HG03045 (cell line): ENCODE measurements around the gene GOSR2.
"Not testable (repeated sequence)": the region's sequence is repeated elsewhere in the genome, so short reads cannot be mapped to it uniquely, and the experiment has no call there.

Source experiments
- ATAC-seq: cut with Tn5 transposase; IDR thresholded peaks from one replicate; pipeline ENCODE4 v1.9.1; 2021; ENCODE audit warnings: mild to moderate bottlenecking, moderate library complexity; ENCODE audit not compliant: unreplicated experiment

GOSR2 gene

DNA sequence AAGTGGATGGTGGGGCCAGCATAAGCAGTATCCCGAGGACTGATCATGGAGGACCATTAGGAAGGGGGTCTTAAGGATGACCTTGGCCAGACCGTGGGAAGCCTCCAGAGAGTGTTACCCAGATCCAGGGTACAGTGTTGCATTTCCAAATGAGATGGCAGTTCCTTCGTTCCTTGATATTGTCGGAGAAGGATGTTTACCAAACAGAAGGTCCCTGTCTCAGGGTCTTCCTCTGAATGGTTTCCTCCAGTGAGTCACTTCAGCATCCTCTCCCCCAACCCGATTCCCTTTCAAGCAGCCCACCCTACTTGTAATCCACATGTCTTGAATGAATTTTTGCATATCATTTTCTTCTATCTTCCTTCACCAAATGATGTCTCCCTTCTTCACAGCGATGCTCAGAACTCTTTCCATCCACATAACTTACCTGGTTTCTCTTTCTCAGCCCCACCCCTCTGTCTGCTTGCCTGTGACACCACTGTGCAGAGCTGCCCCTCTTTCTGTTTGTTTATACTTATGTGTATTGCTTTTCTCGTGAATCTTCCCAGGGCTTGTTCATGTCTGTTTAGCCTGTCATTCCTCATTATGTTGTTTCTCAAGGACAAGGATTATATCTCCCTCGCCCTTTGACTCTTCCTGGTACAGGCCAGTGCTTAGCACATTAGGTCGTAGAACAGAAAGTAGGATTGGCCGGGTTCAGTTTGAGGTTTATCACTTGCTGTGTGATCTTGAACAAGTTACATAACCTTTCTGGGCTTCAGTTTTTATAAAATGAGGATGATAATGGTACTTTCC, 5.7 kb downstream of the GOSR2 start:
- ATAC-seq = no peak

DNA sequence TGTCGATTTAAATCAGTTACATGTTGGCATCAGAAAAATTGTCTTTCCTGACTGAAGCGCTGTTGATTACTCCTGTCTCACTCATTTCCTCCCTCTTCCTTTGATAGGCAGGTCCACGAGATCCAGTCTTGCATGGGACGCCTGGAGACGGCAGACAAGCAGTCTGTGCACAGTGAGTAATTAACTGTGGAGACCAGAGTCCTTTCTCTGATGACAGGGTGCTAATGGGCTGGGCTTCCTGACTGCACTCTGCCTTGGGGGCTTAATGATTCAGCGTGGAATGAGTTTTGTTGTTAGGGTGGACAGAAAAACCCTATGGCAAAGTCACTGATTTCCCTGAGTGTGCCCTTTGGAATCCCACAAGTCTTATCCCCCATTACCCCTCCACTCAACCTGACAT, 6.5 kb downstream of the GOSR2 start:
- no peak for ATAC-seq

DNA sequence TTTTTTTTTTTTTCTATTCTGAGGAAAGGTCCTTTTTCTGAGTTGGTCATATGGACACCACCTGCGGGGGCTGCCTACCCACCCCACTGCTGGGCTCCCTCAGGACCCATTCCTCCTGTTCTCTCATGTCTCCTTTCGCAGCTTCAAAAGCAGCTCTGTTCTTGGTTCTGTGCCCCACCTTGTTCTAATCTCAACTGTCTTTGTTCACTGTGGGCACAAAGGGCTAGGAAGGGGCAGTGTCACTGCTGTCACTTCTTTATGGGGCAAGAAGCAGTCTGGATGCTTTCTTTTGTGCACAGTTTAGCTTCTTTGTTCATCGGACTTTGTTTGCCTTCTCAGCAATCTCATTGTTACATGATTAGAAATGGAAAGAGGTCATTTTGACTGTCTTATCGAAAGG, 7.1 kb downstream of the GOSR2 start:
- no peak for ATAC-seq

DNA sequence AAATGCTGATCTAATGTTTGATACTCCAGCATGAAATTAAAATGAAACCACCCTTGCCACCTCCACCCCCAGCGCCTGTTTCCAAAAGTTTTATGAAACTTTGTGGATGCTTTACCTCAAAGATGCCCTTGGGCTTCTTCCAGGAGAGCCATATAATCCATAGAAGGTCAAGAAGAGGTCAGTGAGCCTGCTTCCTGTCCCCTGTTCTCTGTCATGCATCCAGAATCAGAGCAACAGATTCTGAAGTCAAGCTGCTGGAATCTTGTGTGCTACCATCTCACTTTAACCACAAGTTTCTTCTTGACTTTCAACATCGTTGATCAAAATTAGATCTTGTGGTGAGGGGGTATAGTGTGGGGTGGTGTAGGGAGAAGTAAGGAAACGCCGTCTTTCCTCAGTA, 8.6 kb downstream of the GOSR2 start:
- no peak for ATAC-seq

DNA sequence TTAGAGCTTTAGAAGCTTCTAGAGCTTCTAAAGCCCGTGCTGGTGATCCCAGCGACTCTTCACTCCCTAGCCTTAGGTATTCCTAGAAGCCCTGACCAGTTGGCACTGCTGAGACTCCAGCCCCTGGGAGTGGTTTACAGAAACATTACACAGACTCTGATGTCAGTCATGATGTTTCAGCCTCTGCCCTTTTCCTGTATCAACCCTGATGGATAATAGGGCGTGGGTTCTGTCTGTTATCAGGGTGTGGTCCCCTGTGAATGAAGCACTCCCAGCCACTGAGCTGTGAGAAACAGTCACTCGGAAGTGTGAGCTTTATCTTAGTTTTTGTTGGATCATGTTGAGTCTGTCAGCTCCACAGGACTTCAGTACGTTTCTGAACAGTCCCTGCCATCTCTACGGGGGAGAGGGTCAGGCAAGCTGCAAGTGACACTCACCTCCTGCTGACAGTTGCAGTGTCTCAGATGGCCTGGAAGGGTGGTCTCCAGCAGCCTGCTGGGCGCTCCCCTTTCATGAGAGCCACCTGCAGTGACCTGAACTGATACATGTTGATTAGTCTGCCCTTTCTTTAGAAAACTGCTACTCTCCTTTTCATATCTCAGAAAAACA, 12.8 kb downstream of the GOSR2 start:
- ATAC-seq = no peak

DNA sequence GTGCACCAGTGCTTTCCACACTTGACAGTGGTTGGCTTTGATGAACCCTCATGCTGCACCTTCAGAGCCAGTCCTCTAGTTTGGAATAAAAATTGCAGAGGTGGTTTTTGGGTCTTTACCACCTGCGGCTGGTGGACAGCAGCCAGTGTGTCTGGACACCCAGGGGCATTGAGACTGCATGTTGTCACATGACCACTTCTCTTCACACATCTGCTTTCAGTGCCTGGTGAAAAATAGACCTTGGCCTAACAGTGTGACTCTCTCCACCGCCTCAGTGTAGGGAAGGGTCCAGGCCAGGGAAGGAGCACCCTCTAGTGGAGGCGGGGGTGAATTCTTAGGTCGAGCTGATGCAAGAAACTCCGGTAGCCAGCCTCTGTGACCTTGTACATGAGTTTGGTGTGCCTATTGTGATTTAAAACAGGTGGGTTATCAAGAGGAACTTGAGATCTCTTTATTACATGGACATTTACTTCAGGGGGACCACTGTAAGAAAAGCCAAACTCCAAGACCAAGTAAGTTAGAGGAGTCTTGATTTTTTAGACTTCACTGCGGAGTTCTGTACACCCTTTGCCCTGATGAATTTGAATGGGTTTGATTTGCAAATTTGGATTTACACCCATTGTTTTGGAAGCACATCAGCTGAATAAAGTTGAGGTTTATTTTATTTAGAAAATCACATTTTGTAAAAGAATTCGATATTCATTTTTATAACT, 17.9 kb downstream of the GOSR2 start:
- no peak for ATAC-seq

DNA sequence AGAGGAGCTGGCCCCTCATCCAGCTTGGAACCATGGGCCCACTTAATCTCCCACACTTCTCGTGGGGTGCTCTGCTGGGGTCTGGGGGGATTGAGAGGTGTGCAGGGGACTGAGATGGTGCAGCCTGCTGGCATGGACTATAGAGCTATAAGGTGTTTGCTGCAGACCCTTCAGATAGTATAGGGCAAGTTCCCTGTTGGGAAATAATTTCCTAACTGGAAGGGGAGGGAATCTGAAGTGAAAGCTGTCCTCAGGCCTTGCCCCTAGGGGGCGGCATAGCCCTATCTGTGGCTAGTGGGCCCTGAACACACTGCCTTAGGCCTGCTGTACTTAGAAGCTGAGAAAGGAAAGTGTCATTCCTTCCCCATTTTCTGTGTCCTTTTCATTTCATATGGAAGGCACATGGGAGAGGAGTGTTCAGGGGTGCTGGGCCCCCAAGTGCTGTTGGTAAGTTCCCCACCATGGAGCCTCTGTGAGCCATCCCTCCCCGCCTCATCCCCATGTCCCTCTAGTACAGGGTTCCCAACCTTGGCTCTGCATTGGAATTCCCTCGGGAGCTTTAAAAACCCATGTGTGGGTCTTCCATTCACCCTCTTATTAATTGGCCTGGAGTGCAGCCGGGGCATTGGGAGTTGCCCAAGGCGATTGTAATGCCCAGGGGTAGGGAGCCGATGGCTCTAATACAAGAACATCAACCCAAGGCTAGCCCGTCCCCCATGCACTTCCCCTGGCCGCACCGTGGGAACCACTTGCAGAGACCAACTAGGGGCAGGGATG, 19.7 kb downstream of the GOSR2 start:
- ATAC-seq = no peak

DNA sequence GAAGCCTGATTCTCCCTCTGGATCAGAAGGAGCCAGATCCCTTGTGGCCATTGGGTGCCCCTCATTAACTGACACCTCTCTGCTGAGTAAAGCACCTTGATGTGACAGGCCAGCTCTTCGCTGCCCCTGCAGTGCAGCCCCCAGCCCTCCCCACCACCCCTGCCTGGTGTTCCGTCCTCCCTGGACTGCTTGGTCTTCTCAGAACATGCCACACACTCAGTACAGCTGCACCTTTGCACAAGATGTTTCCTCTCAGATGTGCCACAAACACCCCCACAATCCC, 20.2 kb downstream of the GOSR2 start:
- ATAC-seq = no peak

DNA sequence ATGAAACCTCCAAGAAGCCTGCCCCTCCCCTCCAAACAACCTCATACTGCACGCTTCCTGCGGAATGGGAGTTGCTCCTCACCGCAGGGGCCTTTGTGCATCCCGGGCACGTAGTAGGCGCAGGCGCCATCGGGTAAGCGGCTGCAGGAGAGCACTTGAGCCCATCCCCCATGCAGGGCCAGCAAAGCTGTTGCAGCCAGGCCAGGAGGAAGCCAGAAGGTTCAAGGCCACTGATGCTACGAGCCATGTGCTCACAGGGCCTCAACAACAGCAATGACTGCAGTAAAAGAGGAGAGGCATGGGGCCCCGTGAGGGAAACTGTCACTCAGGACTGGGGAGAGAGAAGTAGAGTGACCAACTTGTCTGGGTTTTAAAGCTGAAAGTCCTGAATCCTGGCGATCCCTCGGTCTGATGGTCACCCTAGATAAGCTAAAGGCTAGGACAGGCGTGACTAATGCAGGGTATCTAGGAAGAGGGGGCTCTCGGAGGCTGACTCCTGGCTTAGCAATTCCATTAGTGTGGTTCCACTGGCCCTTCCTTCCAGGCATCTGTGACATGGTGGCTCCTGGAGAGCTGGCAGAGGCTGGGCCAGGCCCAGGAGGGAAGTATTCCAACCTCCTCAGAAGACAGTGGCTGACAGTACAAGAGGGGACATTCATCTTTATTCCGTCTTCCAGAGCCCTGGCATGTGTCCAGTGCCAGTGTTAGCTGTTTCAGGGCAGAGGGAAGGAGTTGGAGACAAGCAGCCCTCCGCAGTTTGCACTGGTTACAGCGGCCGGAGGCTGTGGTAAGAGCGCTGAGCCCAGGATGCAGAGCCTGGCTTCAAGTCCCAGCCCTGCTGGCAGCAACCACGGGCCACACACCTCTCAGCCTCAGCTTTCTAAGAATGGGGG, 20.8 kb downstream of the GOSR2 start:
- ATAC-seq = no peak

DNA sequence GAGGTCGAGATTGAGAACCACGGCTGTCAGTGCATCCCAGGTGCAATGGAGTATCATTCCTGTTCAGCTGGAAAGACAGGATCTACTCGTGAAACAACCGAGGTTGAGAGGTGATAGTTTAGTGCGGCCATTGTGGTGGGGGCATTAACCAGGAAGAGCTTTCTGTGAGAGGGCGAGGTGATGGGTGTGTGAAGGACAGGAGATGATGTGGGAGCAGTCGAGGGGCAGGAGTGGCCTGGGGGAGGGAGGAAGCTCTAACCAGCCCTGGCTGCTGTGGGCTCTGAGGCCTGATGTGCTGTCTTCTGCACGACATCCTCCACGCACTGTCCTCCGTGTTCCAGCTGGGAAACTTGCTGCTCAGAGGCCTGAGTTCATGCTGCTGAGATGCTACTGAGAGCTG, 22.0 kb downstream of the GOSR2 start:
- ATAC-seq = no peak

DNA sequence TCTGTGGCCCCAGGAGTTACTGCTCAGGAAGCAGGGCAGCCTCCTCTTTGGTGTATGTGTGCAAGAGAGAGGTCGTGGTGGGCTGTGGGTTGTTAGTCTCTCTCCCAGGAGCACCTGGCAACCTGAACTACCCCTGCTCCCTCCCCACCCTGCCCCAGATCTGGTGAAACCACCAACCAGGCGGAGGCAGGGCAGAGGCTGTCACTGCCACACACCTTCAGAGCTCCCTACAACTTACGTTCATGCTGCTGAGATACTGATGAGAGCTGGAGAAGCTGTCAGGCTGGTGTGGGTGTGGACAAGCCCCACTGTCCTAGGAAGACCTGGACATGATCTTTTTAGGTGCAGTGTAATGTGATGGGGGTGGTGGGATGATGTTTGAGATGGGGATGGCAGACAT, 24.3 kb downstream of the GOSR2 start:
- no peak for ATAC-seq

DNA sequence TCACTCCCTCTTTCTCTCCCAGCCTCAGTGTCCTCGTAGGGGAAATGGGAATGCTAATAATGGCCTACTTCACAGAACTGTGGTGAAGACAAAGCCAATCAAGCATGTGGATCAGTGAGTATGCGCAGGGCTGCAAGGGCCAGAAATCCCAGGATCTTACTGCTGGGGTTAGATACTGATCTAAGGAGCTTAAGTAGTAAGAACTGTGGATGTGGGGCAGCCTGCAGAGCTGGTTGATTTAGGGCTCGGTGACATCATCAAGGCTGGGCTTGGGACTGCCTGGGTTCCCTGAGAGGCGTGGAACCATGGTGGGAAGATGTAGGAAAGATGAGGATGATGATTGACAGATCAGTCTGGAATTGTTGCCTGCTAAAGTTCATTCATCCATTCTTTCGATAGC, 25.6 kb downstream of the GOSR2 start:
- no peak for ATAC-seq

DNA sequence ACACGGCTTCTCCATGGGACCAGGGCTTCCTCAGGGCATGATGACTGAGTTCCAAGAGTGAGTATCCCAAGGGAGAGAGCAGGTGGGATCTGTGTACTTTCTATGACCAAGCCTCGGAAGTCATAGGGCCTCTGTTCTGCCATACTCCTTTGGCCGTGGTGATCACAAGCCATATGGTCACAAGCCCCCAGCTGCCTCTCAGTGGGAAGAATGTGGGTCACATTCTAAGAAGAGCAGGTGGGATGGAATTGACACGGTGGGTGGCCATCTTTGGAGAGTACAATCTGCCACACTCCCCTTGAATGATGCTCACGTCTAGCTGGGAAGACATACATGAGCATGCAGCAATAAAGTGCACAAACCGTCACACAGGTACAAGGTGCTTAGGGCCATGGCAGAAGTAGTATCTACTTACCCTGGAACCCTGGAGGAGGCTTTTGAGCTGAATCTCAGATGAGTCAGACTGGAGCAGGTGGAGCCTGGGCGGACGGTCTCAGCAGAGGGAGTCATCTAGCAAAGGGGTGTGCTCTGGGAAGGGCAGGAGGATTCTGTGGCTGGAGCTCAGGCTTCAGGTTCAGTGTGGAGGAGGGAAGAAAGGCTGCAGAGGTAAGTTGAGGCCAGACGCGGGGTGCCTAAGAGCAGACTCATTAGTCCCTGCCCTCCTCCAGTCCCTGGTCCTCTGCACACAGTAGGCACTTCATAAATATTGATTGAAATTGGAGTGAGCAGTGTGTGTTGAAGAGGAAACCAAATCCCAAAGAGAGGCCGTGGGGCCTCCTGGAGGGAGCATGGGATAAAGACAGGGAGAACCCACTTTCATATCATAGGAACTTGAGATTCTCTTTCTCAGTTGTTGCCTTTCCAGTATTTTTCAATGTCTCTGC, 26.6 kb downstream of the GOSR2 start:
- ATAC-seq = no peak

DNA sequence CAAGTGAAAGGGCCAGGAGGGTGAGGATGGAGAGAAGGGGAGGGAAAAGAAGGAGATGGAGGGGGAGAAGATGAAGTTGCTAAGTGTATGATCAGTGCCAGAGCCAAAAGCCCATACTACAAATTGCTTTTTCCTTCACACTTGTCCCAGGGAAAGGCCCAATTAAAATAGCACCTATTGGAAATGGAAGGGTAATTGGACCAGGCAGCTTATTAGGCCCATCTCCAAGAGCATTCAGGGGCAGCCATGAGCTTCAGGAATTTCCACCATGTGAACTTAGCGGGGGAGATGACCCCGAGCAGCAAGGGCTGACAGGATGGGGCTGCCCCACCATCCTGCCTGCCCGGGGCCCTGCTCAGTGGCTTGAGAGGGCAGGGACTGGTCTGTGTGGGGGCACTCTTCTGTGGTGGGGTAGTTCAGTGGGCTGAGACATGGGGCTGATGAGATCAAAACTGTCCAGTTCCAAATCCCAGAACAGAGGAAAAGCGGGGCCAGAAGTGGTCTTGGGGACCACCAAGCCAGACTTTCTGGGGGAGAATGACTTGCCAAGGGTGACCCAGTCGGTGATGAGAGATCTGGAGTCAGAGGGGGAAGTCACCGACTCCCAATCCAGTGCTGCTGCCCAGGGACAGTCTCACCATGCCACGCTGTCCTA, 27.5 kb downstream of the GOSR2 start:
- no peak for ATAC-seq

DNA sequence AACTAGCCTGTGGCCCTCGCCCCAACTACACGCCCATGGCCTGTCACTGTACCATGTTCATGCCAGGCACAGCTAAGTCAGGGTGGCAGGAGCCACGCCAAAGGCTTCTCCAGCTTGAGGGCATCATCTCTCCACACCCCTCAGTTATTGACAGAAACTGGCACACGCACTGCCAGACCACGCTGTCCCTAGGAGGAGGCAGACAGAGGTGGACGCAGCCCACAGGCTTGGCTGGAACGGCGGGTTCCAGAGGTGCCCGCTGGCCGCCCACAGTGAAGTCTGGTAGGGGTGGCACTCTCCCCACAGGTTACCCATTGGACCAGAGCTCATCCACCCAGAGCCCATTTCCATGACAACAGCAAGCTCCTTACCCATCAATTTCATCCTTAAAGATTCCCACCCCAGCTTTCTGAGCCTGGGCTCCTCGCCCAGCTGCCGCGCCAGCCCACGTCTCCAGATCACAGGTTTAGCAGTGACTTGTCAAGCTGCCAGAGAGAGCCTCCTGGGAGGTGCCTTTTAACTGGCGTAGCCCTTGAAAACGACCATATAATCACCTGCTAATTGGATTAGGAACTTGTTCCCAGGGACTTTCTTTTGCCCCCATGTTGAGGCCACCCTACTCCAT, 28.1 kb downstream of the GOSR2 start:
- no peak for ATAC-seq

DNA sequence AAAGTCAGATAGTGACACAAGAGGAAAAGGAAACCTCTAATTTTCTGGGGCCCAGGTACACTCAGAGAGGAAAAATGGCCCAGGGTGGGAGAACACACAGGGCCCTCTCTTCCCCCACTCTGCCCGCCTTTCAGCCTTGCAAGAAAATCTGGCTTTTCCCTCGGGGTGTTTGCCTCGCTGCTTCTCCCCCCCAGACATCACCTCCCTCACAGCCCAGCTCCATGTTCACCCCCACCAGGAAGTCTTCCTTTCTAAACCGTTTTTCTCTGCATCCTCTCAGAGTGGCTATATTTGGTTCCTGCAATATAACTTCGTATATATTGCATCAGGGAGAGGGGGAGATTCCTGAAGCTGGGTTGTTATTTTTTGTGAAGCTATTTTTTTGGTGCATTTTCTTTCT, 28.7 kb downstream of the GOSR2 start:
- ATAC-seq = no peak

DNA sequence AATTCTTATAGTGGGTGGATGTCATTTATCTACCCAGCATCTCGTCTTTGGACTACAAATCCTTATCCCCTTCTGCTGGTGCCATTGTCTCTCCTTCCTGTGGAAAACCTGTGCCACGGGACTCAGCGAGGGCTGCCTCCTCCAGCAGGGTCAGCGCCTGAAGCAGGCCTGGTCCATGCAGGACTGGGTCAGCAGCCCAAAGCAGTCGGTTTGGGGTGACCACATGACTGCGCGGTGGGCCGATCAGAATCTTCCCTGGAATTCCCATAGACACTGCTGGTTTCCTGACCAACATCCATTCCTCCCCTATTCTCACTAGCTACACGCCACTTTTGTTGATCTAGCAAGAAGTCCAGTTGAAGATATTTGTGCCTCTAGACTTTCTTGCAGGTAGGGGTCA, 29.2 kb downstream of the GOSR2 start:
- ATAC-seq = no peak

DNA sequence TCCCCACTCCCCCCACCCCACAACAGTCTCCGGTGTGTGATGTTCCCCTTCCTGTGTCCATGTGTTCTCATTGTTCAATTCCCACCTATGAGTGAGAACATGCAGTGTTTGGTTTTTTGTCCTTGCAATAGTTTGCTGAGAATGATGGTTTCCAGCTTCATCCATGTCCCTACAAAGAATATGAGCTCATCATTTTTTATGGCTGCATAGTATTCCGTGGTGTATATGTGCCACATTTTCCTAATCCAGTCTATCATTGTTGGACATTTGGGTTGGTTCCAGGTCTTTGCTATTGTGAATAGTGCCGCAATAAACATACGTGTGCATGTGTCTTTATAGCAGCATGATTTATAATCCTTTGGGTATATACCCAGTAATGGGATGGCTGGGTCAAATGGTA, 30.2 kb downstream of the GOSR2 start:
- not testable (repeated sequence) for ATAC-seq
